GM19023 (cell line): ENCODE measurements around the gene ADAMTS13.
A peak's percentile ranks its signal among the peaks of the same experiment; 100 is the strongest.
"Not testable (repeated sequence)": the region's sequence is repeated elsewhere in the genome, so short reads cannot be mapped to it uniquely, and the experiment has no call there.

Source experiments
- ATAC-seq: cut with Tn5 transposase; IDR thresholded peaks from one replicate; pipeline ENCODE4 v1.9.1; 2021; ENCODE audit warnings: mild to moderate bottlenecking, moderate library complexity; ENCODE audit not compliant: unreplicated experiment

ADAMTS13 gene

DNA sequence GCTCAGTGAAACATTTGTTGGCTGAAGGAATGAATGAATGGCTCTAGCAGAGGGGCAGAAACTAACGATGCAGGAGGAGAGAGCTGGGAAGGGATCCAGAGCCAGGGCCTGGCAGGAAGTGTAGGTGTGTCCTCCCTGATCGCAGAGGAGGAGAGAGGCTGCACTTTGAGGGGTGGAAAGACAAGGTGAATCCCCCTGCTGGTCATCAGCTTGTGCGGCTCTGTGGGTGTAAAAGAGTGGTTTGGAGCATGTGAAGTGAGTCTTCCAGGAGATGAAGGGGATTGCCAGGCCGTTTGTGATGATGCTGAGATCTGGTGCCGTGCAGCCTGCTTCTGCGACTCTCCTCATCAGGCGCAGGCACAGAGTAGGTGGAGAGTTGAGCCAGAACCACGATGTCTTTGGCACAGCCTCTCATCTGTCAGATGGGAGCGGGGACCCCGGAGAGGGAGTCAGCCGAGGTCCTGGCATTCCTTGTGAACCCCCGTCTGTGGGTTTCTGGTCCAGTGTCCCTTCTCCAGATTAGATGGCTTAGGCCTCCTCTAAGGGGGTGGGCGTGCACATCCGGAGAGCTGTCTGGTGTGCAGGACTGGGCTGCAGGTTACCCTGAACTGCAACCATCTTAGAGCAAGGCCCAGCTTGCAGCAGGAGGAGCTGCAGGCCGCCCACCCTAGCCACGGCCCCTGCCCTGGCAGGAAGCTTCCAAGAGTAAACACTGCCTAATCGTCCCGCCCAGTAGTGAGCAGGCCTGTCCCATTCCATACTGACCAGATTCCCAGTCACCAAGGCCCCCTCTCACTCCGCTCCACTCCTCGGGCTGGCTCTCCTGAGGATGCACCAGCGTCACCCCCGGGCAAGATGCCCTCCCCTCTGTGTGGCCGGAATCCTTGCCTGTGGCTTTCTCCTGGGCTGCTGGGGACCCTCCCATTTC is at the start of gene ADAMTS13:
TSS of gene ADAMTS13 (plus strand) at position 753 of the 928 bp plus-strand sequence. CDS start at position 830, 77 bp downstream.
- no peak for ATAC-seq

DNA sequence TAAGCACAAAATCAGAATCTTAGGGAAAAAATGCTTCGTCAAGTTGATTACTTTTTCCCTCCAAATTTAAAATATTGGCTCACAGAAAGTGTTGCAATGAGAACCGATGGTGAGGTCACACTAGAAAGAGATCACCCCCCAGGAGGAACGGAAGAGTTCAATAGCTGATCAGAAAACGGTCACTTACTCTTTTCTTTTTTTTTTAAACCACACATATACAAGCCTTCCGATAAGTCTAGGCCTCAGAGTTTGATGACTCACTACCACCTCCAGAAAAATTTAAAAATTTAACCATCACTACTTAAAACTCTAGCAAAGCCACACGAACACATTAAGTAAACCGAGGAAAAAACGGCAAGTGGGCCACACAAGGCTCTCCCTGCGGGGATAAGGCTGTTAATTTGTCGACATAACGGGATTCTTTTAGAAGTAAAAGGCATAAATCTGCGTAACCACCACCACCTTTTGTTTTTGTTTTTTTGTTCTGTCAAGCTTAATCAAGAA is 47.5 kb upstream of the ADAMTS13 start:
- ATAC-seq: no peak

DNA sequence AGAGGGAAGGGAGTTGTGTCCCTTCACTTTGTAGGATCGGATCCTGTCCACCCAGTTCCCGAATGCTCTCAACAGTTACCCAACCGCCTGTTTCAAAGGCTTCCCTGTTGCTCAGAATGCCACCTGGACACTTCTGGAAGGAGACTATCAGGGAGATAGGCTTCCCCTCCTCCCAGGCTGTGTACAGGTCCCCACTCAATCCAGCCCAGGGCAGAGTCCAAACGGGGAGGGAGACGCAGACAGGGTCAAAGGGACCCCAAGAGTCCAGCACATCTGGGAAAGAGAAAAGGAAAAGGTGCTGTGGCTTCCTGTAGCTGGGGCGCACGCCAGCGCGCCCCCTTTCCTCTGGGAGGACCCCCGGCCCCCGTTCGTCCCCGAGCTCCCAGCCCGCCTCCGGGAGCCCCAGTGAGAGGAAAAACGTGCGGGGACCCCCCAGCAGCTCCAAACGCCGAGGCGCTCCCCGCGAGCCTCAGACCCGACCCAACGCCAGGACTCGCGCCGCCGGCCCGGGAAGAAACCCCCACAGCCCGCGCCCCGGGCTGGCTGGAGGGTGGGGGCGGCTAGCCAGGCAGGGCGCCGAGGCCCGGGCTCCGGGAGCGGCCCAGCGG is 46.9 kb upstream of the ADAMTS13 start:
- peak; percentile 7 for ATAC-seq

DNA sequence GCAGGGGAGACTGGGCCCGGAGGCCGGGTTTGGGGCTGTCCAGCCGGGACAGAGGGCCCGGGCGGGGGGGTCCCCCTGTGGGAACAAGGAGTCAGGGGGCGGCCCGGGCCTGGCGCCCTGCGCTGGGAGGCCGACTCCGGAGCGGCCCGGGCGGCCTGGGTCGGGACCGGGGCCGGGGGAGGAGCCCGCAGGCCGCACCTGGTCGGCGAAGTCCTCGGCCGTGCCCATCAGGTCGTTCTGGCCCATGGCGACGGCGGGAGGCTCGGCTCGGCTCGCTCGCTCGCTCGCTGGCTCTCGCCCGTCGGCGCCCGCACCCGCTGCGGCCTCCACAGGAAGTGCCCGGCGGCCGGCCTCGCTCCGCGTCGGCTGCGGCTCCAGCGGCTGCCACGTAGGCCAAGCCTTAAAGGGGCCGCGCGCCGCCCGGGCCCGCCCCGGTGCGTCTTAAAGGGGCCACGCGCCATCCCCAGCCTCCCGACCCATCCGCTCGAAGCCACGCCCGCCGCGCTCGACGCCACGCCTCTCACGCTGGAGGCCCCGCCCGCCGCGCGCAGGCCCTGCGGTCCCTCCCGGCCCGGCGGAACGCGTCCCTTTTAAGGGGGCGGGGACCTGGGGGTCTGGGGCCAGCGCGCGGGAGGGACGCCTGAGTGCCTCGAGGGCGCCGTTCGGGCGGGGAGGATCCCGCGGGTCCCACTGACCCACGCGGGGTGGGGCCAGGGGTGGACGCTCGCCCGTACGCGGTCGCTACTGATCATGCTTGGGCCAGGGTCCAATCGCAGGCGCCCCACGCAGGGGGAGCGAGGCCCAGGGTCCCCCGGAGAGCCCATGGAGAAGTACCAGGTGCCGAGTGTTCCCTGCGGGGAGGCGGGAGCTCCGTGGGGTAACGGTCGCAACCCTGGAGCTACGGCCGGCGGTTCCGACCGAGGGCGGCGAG is 46.2 kb upstream of the ADAMTS13 start, which contains the start of the genes STKLD1 and SURF4:
TSS of gene STKLD1 (plus strand) at position 643 of the 931 bp plus-strand sequence. CDS start at position 751, 108 bp downstream.
TSS of gene SURF4 (minus strand) at position 337 of the 931 bp plus-strand sequence. CDS start at position 246, 91 bp downstream.
- peak; percentile 90 for ATAC-seq

DNA sequence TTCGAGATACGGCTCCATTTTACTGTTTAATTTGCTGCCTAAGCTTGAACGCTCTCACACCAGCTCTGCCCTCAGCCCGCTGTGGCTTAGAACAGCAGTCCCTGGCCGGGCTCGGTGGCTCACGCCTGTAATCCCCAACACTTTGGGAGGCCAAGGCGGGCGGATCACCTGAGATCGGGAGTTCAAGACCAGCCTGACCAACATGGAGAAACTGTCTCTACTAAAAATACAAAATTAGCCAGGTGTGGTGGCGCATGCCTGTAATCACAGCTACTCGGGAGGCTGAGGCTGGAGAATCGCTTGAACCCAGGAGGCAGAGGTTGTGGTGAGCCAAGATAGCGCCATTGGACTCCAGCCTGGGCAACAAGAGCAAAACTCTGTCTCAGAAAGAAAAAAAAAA is 44.9 kb upstream of the ADAMTS13 start:
- not testable (repeated sequence) for ATAC-seq

DNA sequence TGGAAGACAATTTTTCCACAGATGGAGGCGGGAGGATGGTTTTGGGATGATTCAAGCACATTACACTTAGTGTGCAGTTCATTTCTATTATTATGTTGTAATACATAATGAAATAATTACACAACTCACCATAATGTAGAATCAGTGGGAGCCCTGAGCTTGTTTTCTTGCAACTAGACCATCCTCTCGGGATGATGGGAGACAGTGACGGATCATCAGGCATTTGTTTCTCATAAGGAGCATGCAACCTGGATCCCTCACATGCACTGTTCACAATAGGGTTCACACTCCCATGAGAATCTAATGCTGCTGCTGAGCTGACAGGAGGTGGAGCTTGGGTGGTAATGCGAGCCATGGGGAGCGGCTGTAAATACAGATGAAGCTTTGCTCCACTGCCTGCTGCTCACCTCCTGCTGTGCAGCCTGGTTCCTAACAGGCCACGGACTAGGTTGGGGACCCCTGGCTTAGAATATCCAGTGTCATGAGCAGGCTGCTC is 44.4 kb upstream of the ADAMTS13 start:
- no peak for ATAC-seq

DNA sequence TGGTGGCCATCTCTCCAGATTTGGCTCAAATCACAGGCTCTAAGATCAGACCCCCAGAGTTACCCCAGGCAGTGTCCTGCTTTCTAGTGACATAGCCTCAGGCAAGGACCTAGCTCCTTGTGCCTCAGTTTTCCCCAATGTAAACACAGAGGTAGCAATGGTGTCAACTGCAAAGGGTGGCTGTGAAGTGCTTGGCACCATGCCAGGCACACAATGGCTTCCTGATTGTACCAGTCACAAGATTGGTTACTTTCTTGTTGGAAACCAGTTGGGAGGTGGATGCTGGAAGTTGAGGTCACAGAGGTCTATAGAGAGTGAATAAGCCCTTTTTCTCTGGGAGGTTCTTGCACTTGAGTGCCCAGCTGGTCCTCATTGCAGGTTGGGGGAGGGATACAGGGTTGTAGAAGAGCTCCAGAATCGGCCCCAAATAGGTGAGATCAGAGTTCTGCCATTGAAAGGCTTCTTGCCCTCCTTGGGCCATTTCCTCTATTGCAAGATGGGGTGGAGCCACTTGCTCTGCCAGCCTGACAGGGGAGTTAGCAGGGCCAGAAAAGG is 43.7 kb upstream of the ADAMTS13 start:
- ATAC-seq: no peak

DNA sequence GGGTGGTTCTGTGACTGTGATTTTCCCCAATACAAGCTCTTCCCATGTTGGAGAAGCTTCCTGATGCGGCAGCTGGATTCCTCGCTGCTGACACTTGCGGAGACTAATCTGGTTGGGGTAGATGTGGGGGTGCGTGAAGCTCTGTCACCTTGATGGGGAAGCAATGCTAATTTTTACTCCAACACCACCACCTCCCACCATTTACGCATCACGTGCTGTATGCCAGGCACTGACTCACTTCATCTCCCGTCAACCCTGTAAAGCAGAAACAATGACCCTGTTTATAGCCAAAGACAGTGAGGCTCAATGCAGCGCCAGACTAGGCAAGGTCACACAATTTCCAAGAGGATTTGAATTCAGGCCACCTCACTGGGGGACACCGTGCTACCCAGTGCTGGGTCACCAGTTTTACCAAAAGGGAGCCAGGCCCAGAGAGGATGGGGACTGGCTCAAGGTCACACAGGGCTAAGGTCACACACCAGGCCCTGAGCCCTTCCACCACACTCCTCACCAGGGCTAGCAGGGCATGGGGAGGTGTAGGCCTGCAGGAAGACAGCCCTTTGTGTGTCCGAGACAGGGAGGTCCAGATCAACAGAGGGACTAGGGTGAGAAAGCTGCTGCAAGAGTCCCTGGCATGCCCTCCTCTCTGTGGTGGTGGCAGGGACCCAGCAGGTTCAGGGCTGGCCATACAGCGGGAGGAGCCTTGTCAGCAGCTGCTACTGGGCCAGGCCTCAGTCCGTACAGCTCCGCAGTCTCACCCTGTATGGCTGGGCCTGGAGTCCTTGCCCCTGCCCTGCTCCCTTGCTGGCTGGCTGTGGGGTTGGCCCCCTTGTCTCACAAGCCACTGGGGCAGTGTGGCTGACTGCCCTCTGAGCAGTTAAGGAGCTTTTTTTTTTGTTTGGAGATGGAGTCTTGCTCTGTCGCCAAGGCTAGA is 42.7 kb upstream of the ADAMTS13 start:
- no peak for ATAC-seq

DNA sequence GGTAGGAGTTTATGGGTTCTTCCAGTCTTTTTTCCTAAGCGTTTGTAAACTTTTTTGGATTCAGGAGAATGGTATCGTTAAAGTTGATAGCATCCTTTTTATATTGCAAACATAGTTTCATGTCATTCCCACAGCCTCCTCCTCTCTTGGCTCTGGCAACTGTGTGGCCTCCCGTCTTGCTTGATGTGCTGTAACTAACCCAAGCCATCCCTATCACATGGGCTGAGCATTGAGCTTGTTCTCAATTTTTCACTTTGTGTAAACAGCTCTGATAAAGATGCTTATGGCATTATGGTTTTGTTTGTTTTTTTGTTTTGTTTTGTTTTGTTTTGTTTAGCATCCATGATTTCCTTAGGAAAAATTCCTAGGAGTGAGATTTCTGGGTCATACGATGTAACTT is 41.4 kb upstream of the ADAMTS13 start:
- ATAC-seq: no peak

DNA sequence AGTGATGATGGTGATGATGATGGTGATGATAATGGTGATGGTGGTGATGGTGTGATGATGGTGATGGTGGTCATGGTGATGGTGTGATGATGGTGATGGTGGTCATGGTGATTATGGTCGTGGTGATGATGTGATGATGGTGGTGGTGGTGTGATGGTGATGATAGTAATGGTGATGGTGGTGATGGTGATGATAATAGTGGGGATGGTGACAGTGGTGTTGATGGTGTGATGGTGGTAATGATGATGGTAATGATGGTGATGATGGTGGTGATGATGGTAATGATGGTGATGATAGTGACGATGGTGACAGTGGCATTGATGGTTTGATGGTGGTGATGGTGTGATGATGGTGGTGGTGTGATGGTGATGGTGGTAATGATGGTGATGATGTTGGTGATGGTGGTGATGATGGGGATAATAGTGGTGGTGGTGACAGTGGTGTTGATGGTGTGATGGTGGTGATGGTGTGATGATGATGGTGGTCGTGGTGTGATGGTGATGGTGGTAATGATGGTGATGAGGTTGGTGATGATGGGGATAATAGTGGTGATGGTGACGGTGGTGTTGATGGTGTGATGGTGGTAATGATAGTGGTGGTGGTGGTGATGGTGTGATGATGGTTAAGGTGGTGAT is 39.5 kb upstream of the ADAMTS13 start:
- ATAC-seq: no peak

DNA sequence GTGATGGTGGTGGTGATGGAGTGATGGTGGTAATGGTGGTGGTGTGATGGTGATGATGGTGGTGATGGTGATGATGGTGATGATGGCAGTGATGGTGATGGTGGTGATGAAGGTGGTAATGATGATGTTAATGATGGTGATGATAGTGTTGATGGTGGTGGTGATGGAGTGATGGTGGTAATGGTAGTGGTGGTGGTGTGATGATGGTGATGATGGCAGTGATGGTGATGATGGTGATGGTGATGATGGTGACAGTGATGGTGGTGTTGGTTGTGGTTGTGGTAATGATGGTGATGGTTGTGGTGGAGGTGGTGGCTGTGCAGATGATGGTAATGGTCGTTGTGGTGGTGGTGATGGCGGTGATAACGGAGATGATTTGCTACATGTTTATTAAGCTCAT is 38.7 kb upstream of the ADAMTS13 start:
- ATAC-seq: no peak

DNA sequence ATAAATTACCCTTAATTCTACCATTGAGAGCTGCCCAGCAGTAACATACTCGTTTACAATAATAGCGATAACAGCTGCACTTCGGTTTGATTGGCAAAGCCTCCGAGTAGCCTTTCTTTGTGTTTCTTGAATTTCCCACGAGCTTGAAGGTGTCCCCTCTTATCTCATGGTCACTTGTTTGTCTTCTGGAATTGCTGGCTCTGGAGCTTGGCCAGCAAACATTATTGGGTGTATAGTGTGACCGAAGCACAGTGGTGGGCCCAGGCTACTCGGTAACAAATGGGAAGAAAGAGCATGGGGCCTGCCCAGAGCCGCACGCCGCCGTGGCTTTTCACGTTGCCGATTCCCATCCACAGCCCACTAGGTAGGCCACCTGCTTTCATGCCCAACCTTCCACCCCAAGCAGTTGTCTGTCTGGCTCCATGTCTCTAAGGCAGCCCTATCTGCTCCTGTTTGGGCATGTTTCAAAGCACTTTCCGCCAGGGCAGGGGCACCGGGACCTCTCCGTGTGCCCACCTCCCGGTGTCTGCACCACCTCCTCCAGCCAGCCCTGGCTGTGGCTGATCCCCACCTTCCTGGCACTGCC is 37.3 kb upstream of the ADAMTS13 start:
- no peak for ATAC-seq

DNA sequence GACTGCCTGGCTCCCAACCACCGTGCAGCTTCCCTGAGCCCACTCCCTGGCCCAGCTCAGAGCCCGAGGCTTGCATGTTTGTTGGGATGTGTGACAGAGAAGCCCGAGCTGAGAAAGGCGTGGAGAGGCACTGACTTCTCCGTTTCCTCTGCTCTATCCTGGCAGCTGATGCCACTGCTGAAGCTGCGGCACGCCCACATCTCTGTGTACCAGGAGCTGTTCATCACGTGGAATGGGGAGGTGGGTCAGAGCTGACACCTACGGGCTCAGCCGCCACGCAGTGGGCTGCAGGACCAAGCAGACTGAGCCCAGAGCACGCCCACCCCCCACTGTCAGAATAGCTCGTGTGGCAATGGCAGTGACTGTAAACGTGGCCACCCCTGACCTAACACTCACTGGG is 36.7 kb upstream of the ADAMTS13 start:
- ATAC-seq: no peak

DNA sequence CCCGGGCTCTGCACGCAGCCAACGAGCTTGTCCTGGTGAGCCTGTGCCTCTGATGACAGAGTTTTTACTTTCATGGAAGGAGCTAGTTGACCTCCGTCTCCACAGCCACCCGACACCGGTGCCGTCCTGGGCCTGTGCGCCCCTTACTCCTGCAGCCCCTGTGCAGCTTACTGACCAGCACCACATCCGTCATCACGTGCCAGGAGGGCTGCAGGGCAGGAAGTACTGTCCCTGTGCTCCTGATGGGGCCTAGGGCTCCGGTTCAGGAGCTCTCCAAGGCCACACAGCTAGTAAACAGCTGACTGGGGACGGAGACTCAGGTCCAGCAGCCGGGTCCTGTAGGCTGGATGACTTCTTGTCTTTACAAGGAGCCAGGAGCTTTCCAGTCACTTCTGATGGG is 35.8 kb upstream of the ADAMTS13 start:
- ATAC-seq: no peak

DNA sequence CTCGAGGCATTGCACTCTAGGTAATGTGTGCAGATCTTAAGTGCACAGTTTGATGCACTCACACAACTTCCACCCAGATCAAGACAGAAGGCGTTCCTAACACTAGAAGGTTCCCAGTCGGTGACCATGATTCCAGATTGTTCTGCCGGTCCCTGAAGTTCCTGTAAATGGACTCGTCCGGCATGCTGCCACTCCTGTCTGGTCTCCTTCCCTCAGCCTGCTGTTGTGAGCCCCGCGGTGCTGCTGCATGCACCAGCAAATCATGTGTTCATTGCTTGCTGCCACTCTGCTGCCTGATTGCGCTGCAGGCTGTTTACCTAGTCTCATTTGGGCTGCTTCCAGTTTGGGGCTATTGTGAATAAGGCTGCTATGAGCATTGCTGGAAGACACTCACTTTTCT is 34.5 kb upstream of the ADAMTS13 start:
- no peak for ATAC-seq

DNA sequence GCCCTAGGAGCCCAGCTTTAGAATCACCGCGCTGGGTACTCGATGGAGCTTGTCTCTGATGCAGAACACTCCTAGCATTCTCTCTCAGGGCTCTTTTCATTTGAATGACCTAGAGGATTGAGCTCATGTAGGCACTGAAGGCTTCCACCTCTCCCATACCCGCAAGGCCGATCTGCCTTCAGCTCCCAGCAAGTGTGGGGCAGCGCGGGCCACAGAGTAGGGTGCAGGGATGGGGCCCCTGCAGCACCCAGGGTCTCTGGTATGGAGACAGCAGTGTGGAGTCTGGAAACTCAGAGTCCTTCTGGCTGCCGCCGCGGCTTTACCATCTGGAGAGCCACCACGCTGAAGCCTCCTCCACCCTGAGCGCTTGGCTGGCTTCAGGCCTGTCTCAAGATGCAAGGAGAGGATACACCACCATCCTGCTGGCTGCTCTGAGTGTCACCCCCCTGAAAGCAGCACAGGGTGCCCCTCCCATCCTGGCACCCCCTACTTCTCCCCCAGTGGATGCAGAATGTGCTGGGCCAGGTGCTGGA is 33.1 kb upstream of the ADAMTS13 start:
- ATAC-seq: no peak

DNA sequence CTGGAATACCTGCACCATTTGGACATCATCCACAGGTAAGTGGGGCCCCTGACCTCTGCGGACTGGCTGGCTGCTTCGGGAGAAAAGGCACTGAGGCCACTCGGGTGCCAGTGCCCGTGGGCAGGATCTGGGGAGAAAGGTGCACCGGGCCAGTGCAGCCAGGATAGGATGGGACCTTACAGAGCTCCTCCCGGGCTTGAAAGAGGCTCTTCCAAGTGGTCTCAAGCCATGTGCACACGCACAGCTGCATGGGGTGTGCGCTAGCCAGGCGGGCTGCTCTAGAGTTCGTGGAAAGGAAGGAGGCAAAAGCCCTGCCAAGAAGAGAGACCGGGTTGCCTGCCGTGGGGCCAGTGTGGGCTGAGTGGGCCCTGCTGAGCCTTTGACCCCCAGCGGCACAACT is 32.6 kb upstream of the ADAMTS13 start:
- ATAC-seq: no peak

DNA sequence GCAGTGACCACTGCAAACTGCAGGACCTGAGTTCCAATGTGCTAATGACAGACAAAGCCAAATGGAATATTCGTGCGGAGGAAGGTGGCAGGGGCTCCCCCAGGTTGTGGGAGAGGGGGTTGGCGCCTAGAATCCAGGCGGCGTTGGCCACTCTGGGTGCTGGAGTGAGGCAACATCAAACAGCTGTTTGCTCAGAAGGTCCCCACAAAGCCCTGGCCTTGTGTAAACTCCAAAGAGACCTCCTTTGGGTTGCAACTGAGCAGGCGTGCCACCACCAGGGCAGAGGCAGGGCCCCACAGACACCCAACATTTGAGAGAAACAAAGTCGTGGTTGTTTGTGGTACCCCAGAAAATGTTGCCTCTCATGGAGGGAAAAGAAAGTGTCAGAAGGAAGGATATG is 31.5 kb upstream of the ADAMTS13 start:
- ATAC-seq: no peak
